Activated CD8-positive, alpha-beta memory T cell treated with anti-CD3 and anti-CD28 coated beads, Interleukin-2, amount 50 U/mL, for 24 hours (primary cell): Measurements from ENCODE around the gene NPAS3.
"Not testable (repeated sequence)": the region's sequence is repeated elsewhere in the genome, so short reads cannot be mapped to it uniquely, and the experiment has no call there.

Experiments
- DNase-seq: peaks from one replicate; pipeline ENCODE4 v3.0.0-alpha.2; 2020; ENCODE audit errors: extremely low read depth

Gene NPAS3

DNA sequence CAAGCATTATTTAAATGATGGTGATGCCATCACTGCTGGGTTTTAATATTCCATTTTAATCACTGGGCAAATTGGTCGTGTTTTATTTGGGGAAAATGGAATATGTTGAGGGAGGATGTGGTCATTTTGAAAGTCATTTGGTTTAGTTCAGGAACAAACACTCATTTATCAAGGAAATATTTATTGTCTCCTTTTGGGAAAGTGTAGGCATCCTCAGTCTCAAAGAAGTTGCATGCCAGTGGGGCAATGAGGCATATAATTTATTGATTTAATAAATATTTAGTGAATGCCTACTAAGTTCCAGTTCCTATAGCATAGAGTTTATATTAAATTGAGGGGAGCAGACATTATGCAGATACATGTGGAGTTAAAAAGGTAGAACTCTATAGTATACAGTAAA is 134.3 kb downstream of the NPAS3 start:
- no peak for DNase-seq

- no peak for DNase-seq
Measured at GRCh38 chr14:33081259-33081658, 142.6 kb downstream of the NPAS3 start.

GRCh38 chr14:33085799-33086198 is 147.1 kb downstream of the NPAS3 start:
- no peak for DNase-seq

- DNase-seq = not testable (repeated sequence)
Measured at GRCh38 chr14:33088274-33088673, 149.6 kb downstream of the NPAS3 start.

- no peak for DNase-seq
Measured at GRCh38 chr14:33098016-33098415, 159.3 kb downstream of the NPAS3 start.

DNA sequence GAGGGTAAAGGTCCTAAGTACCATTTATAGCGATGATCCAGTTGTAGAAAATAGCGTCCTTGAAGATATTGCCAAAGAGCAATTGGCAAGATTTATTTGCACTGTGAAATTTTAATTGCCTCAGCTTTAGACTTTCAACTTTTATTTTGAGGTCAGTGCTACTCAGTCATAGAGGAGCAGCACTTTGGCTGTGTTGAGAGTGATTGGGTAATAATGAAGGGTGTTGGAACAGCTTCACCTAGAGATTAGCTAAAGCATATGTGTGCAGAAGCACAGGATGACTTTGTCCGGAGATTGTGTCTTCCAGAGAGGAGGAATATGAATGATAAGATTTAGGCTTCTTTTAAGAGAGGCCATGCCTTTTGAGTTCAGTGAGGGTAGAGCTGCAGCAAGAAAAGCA is 164.8 kb downstream of the NPAS3 start:
- no peak for DNase-seq

GRCh38 chr14:33103966-33104365 is 165.3 kb downstream of the NPAS3 start:
- no peak for DNase-seq

DNA sequence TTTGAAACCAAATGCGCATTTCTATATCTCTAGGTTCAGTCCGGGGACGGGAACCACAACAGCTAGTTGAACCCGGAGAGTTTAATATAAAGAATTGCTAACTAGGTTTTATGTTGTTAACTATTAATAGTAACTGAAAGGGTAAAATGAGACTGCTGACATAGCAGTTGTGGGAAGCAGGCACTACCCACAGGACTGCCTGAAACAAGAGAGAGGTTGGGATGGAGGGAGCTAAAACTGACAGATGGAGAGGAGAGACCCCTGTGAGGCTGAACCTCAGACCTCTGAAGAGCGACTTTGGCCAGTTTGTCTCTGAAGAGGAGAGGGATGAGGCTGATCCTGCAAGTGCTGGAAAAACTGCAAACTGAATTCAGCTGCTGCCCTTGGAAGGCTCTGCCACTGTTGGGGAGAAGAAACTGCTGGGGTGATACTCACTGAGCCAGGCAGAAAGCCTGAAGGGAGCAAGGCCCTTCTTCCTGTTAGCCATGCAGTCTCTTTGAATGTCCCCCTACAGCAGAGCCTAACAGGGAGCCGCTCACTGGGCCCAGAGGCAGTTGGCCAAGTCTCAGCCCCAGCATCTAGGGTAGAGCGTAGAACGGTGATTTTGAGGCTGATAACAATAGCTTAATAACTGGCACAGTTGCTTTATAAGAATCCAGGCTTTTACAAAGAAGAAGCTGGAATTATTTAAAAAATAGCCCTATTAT is 172.2 kb downstream of the NPAS3 start:
- DNase-seq = no peak

DNA sequence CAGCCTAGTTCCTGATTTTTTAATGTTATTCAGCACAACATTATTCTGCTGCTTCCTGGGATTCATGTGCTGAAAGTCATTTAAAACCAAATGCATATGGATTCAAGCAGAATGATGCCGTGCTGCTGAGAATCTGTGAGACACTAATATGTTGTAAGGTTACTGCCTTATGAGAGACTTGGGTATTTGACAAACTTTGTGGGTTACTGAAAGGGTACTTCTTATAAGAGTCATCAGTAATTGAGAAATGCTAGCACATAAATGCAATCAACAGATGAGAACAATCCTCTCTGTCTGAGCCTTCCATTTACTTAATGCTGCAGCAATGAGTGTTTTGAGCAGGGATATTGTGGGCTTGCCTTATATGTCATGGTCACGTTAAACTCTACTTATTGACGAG is 175.7 kb downstream of the NPAS3 start:
- no peak for DNase-seq

DNA sequence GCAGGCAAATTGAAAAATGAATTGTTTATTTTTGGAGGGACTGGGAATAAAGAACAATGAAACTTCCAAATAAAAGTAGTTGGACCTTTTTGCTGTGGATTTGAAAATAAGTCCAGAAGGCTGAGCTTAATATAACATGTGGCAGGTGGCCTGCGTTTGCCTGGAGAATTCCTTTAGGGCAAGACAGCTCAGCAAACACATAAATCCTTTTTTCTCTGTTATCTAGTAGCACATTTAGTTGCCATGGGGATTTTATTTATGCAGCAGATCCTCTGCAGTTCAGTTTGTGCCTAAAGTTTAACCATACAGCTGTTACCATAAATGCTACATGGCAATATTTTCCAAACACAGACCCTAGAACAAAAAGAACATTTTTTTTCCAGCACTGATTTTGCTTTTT is 180.0 kb downstream of the NPAS3 start:
- no peak for DNase-seq

GRCh38 chr14:33120341-33120740 is 181.7 kb downstream of the NPAS3 start:
- no peak for DNase-seq

GRCh38 chr14:33120966-33121365 is 182.3 kb downstream of the NPAS3 start:
- no peak for DNase-seq

GRCh38 chr14:33123281-33123680 is 184.6 kb downstream of the NPAS3 start:
- no peak for DNase-seq

- no peak for DNase-seq
Measured at GRCh38 chr14:33126433-33126832, 187.8 kb downstream of the NPAS3 start.

- no peak for DNase-seq
Measured at GRCh38 chr14:33127531-33127930, 188.9 kb downstream of the NPAS3 start.

DNA sequence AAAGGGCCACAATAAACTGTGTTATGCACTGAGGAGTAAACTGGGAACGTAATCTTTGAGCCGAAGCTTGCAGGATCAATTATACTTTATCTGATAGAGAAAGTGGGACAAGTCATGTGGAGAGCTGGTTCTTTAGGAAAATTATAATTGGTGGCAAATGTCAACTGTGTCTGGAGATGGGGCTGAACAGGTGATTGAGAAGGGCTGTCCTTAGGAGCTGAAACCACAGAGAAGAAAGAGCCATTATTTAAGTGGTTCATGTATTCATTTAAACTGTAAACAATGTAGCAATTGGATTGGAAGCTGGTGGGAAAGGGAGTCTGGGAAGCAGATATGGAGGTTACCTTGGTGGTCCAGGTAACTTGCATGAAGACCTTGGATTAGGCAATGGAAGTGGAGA is 193.1 kb downstream of the NPAS3 start:
- no peak for DNase-seq

- DNase-seq = no peak
Measured at GRCh38 chr14:33134162-33134561, 195.5 kb downstream of the NPAS3 start.

GRCh38 chr14:33134975-33135374 is 196.3 kb downstream of the NPAS3 start:
- DNase-seq = no peak

DNA sequence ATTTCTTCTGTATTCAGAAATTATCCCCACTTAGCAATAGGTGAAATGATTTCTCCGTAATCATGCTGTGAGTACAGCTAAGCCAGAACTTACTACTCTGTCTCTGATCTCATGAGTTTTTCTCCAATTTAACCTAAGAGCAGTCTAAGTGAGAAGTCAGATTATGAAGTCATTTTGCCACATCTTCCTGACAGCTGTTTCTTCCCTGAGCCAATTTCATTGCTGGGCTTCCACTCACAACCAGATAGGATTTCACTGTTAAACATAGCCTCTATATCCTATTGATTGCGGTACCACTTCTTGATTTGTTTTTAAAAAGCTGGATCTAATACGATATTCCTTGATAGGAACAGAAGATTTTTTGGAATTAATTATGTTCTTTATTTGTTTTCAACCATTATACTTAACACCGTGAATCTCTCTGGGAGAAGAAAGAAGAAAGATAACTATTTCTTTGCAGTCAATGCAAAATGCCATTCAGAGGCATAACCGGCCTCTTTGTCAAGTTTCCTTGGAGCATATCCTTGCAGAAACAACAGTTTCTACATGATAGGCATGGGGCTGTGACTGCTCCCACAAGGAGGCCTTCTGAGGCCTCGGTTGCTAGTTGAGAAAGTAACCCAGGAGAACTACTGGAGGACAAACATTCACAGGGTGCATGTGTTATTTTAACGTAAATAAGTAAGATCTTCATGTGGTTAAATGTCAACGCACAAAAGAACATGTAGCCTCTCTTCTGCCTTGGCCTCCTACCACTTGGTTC is 212.2 kb downstream of the NPAS3 start:
- no peak for DNase-seq

- DNase-seq = no peak
Measured at GRCh38 chr14:33163109-33163508, 224.4 kb downstream of the NPAS3 start.

- no peak for DNase-seq
Measured at GRCh38 chr14:33163600-33163999, 224.9 kb downstream of the NPAS3 start.

- no peak for DNase-seq
Measured at GRCh38 chr14:33165144-33165925, 226.7 kb downstream of the NPAS3 start.

DNA sequence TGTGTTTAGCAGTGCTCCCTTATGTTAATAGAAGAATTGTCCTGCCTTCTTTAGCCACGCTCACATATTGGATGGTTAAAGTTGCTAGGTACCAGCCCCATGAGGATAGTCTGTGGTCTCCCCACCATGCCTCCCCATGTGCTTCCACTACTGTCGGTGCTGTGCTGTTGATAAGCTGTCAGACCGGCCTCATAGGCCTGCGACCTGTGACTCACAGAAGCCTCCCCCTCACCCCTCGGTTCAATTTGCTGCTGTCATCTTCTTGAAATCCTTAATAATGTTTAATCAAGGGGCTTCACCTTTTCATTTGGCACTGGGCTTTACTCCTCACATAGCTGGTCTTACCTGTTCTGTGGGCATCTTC is 227.2 kb downstream of the NPAS3 start:
- no peak for DNase-seq
